ENCODE measurements around the gene PDE4D.
"Not testable (repeated sequence)": the region's sequence is repeated elsewhere in the genome, so short reads cannot be mapped to it uniquely, and the experiment has no call there.

PDE4D gene

GRCh38 chr5:59799668-59800346 lies 93.7 kb downstream of the PDE4D start:
- no peak for DNase-seq (ENCODE audit: low spot score)

GRCh38 chr5:59798862-59799667 lies 94.5 kb downstream of the PDE4D start:
- no peak for DNase-seq (ENCODE audit: low spot score)

DNA sequence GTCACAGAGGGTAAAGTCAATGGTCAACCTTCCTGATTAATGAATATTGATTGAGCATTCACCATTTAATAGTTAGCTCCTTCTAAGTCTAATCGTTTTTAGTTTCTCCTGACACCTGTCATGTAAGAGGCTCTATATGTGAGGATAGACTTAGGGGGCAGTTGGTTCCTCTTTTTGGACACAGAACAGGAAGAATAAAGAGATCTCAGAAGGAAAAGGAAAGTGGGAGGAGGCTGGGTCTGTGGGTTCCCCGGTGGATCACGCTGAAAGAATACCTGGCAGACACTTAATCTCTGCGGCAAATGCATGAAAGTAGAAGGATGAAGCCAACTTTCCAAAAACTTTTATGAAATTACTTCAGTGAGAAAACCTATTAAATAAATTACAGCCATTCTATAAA lies 98.4 kb downstream of the PDE4D start:
- DNase-seq (ENCODE audit: low spot score): no peak

DNA sequence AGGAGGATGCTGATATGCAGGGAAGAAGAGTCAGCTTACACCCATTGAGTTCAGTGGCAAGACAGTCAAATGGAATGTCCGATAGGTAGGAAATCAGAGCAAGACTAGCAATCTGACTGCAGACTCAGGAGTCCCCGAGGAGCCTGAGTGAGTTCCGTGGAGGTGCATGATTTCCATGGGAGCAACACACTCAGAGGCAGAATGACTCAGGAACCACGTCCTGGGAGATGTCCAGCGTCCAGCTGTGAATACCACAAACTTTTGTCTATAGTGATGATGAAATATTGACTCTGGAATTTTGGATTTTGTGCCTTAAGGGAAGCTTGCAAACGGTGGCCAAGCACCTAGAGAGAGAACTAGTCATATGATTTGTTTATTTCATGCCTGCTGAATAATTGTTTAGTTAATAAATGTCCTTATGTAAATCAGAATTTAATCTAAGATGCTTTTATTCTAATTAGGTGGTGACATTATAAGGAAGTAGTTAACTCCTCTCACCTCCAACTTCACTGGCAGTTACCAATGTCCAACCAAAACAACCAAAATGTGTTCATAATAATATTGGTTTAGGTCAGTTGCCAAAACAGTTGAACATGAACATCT lies 100.4 kb downstream of the PDE4D start:
- DNase-seq (ENCODE audit: low spot score): no peak

GRCh38 chr5:59791617-59792016 lies 101.9 kb downstream of the PDE4D start:
- no peak for DNase-seq (ENCODE audit: low spot score)

GRCh38 chr5:59790776-59791475 lies 102.6 kb downstream of the PDE4D start:
- no peak for DNase-seq (ENCODE audit: low spot score)

DNA sequence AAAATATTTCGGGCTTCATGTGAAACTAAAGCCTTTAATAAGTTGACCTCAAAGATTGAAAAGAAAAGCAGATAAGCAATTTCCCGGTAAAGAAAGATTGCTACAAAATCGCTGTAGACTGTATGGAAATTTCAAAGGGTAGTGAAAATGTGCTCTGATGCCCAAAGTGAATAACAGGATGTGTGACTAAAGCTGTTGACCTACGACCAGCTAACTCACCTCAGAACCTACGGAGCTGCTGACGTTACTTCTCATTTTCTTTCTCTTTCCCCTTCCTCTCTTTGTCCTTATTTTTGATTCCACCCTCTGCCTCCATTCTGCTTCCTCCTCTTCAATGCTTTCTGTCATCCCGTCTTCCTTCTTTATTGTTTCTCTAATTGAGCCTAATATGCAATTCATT lies 103.2 kb downstream of the PDE4D start:
- DNase-seq (ENCODE audit: low spot score): no peak

DNA sequence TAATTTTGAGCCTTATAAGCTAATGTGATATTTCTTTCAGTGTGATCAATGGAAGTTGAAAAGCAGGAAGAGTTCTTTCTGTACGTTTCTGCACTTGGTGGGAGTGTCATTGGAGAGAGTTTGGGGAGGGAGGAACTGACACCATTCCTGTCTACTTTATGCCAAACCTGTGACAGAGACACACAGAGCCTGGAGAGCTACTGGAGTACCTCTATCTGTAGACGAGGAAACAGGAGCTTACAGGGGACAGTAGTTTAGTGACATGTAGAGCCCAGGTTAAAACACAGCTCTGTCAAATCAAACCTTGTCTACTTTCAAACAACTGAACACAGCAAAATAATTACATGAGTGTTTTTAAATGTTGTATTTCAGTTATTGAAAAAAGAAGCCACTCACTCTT lies 103.6 kb downstream of the PDE4D start:
- no peak for DNase-seq (ENCODE audit: low spot score)

DNA sequence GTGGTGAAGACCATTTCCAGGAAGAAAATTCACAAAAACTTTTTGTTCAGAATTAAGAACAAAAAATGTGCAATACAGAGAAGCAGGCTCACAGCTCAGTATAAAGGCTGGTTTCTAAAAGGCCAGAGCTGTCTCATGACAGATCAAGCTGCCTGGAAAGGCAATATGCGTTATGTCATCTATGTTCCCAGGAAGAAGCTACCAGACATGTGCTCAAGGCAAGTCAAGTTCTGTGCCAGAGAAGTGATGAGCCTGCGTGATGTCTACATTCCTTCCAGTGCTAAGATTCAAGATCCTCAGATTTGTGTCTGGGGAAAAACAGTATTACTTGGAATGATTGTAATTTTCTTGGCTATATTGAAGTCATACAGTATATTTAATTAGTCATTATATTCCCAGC lies 104.3 kb downstream of the PDE4D start:
- DNase-seq (ENCODE audit: low spot score): no peak

DNA sequence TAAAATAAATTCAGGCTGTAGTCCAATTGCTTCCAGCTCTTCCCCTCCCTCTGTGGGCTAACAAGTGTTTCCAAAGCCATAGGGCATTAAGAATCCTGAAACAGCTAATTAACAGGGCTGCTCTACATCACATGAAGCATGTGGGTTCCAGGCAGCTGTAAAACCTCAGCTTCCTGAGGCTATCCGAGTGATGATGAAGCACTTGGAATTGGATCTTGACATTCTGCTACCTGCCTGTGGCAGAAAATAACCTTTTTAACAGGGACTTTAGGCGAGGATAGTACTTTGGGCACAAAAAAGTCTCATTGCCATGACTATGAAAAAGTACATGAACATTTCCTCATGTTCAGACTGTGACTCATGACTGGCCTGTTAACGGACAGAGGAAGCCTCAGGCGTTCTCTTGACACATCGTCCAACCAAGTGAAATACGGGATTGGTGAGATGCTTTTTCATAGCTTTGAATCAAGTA lies 107.2 kb downstream of the PDE4D start:
- no peak for DNase-seq (ENCODE audit: low spot score)

- no peak for DNase-seq (ENCODE audit: low spot score)
Measured at GRCh38 chr5:59785676-59786333, 107.7 kb downstream of the PDE4D start.

- not testable (repeated sequence) for DNase-seq (ENCODE audit: low spot score)
Measured at GRCh38 chr5:59784708-59785107, 108.8 kb downstream of the PDE4D start.

- DNase-seq (ENCODE audit: low spot score): no peak
Measured at GRCh38 chr5:59783264-59783663, 110.3 kb downstream of the PDE4D start.

DNA sequence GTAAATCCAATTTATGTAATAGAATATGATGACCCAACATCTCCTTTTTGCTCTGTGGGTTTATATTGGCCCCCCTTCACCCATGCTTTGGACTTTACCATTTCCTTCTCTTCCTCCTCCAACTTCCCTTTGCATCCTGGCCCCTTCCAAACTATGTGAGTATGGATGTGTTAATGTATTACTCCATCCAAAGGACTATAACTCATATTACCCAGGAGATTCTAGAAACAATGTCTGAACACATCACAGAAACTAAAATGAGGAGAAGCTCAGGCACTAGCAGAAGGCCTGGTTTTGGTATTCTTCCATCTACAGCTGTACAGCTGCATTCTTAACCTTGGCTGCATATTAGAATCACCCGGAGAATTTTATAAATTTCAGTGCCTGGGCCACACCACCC lies 110.7 kb downstream of the PDE4D start:
- no peak for DNase-seq (ENCODE audit: low spot score)

GRCh38 chr5:59779453-59779852 lies 114.1 kb downstream of the PDE4D start:
- no peak for DNase-seq (ENCODE audit: low spot score)

GRCh38 chr5:59777028-59777427 lies 116.5 kb downstream of the PDE4D start:
- no peak for DNase-seq (ENCODE audit: low spot score)

- DNase-seq (ENCODE audit: low spot score): no peak
Measured at GRCh38 chr5:59773294-59773693, 120.2 kb downstream of the PDE4D start.

DNA sequence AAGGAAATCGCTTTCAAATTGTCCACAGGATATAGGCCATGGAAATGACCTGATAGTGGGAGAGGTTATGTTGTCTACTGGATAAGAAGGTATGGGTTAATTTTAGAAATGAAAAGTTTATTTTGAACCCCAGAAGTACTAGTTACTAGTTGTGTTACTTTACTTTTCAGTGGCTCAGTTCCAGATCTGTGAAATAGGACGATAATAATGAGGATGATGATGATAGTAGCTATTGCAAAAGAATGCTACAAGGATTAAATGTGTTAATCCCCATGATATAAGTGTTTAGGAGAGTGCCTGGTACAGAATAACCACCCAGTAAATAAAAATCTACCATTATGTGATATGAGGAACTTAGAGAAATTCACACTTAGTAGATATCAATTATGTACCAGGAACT lies 120.8 kb downstream of the PDE4D start:
- no peak for DNase-seq (ENCODE audit: low spot score)

- no peak for DNase-seq (ENCODE audit: low spot score)
Measured at GRCh38 chr5:59772206-59772605, 121.3 kb downstream of the PDE4D start.

DNA sequence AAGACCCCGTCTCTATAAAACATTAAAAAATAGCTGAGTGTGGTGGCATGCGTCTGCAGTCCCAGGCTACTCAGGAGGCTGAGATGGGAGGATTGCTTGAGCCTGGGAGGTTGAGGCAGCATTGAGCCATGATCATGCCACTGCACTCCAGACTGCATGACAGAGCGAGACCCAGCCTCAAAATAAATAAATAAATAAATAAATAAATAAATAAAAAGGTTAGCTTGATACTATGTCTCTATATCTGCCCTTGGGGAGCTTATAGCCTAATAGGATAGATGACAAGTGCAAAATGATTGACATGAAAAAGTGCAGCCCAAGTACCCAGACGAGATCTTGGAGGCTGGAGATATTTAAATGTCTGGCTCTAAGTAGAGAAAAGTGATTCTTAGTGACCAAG lies 122.6 kb downstream of the PDE4D start:
- DNase-seq (ENCODE audit: low spot score): no peak

DNA sequence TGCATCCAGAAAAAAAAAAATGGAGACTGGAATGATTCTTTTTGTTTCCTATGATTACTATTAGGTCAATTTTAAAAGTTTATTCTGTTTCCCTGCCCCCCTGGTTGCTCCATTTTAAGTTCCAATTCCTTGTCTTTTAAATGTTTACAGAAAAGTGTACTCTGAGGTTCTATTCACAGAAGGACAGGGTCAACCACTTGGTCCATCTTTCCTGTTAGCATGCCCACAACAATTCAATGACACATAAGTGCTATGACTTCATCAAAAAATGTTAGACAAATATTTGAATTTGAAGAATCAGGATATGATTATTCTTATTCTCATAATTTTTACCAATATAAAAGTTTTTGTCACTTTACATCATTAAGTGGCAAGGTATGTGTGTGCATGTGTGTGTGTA lies 123.7 kb downstream of the PDE4D start:
- DNase-seq (ENCODE audit: low spot score): no peak

GRCh38 chr5:59769041-59769360 lies 124.5 kb downstream of the PDE4D start:
- no peak for DNase-seq (ENCODE audit: low spot score)
